Adrenal gland (tissue), 5 donors: ENCODE results near the gene PLD1.

ENCODE experiments used
- POLR2A ChIP-seq, 2 donors: fragments of 450-650 bp; IDR thresholded peaks; one replicate each; pipeline ENCODE4 v1.6.1; 2017; ENCODE audit warnings: antibody characterized with exemption in 2 of 2, mild to moderate bottlenecking in 2 of 2, moderate library complexity in 1 of 2
- TF ChIP-seq, protein P1 (sequence below), 6 experiments: fragments of 450-650 bp in 4 of 6; fragments of 200-600 bp in 2 of 6; sonication (generic) in 1 of 6; IDR thresholded peaks; 1 replicate in 5 of 6; 2 replicates in 1 of 6; pipeline versions ENCODE4 v1.5.1 to v1.8.0; 2016 to 2021; ENCODE audit warnings: antibody characterized with exemption in 6 of 6, mild to moderate bottlenecking in 2 of 6, moderate library complexity in 1 of 6
- donor health status: DM: no; HTN: no; CAD: no.

DNA sequence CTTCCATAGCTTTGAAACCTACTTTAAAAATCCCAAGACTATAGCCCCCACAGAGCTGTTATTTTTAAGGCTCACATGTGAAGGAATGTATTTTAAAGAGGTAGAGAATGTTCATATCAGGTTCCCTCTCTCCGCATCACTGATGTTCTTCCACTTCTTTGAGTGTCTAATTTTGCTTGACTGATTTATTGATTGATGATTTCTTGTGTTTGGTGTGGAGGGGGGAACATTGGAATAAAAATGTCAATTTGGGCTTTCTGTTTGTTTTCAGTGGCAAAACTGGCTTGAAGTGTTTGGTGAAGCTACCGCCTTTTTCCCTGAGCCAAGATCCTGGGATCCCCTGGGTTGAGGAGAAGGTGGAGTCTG is 30.1 kb upstream of the PLD1 start:
- TF ChIP-seq POLR2A (IDR thresholded peaks at IDR 0.05) = no peak
- TF ChIP-seq, protein P1, sequence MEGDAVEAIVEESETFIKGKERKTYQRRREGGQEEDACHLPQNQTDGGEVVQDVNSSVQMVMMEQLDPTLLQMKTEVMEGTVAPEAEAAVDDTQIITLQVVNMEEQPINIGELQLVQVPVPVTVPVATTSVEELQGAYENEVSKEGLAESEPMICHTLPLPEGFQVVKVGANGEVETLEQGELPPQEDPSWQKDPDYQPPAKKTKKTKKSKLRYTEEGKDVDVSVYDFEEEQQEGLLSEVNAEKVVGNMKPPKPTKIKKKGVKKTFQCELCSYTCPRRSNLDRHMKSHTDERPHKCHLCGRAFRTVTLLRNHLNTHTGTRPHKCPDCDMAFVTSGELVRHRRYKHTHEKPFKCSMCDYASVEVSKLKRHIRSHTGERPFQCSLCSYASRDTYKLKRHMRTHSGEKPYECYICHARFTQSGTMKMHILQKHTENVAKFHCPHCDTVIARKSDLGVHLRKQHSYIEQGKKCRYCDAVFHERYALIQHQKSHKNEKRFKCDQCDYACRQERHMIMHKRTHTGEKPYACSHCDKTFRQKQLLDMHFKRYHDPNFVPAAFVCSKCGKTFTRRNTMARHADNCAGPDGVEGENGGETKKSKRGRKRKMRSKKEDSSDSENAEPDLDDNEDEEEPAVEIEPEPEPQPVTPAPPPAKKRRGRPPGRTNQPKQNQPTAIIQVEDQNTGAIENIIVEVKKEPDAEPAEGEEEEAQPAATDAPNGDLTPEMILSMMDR (IDR thresholded peaks at IDR 0.05) = no peak
